ENCODE data around the gene MYO5B. TPM values are rescaled to one million over a fixed set of nuclear protein-coding genes. Genes with fewer than 3 reads are reported as not detected.

Gene MYO5B
- total RNA-seq, 1 experiment from 2014 or later = 25.9 TPM

DNA sequence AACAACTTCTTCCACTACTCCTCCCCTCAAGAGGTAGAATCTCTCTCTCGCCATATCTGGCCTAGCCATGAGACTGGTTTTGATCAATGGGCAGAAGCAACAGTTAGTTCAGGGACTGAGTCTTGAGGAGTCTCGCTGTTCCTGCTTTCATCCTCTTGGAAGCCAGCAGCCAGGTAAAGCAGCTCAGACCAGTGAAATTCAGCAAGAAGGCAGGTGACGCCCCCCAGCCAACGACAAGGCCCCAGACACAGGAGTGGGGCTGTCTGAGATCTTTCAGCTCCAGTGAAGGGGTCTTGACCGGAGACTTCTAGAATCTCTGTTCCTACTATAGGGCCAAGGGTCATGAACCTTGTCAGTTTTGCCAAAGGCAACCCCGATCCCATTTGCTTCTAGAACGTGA, 341.9 kb downstream of the MYO5B start:
- DNase-seq (ENCODE audit: unreplicated experiment) = no peak
- no peak overlapping the region for H3K27ac Mint-ChIP-seq (ENCODE audit: low read depth, unreplicated experiment)
- no peaks in the 10 kb centered on the region for H3K36me3 Mint-ChIP-seq (ENCODE audit: insufficient read depth, unreplicated experiment)
- BruUV-seq (replicated peaks) = no TSS peak
- intact Hi-C loops (cut with micrococcal nuclease) = no loop called here
- ChIA-PET CTCF (interaction anchor here (0.6 to 6.6 kb wide), 4 partner anchors 13 to 1111 kb away, joined by 3 to 33 read pairs (median 6); no protein-coding TSS in a partner anchor), POLR2A (interaction anchor here (1.3 to 5.9 kb wide), 2 partner anchors 15 to 40 kb away, joined by 3 to 55 read pairs; partner anchors contain the start of gene ACAA2)
- H3K4me3 Mint-ChIP-seq (ENCODE audit: unreplicated experiment) = no peak overlapping the region
- no peaks in the 10 kb centered on the region for H3K27me3 Mint-ChIP-seq (ENCODE audit: insufficient read depth, unreplicated experiment)
- H3K9me3 Mint-ChIP-seq (ENCODE audit: unreplicated experiment) = no peaks in the 10 kb centered on the region
- H3K4me1 Mint-ChIP-seq (ENCODE audit: insufficient read depth, unreplicated experiment) = peaks cover 35% of the 10 kb centered on the region
- TF ChIP-seq, protein P1, sequence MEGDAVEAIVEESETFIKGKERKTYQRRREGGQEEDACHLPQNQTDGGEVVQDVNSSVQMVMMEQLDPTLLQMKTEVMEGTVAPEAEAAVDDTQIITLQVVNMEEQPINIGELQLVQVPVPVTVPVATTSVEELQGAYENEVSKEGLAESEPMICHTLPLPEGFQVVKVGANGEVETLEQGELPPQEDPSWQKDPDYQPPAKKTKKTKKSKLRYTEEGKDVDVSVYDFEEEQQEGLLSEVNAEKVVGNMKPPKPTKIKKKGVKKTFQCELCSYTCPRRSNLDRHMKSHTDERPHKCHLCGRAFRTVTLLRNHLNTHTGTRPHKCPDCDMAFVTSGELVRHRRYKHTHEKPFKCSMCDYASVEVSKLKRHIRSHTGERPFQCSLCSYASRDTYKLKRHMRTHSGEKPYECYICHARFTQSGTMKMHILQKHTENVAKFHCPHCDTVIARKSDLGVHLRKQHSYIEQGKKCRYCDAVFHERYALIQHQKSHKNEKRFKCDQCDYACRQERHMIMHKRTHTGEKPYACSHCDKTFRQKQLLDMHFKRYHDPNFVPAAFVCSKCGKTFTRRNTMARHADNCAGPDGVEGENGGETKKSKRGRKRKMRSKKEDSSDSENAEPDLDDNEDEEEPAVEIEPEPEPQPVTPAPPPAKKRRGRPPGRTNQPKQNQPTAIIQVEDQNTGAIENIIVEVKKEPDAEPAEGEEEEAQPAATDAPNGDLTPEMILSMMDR (IDR thresholded peaks at IDR 0.05; ENCODE audit: unreplicated experiment) = no peak

DNA sequence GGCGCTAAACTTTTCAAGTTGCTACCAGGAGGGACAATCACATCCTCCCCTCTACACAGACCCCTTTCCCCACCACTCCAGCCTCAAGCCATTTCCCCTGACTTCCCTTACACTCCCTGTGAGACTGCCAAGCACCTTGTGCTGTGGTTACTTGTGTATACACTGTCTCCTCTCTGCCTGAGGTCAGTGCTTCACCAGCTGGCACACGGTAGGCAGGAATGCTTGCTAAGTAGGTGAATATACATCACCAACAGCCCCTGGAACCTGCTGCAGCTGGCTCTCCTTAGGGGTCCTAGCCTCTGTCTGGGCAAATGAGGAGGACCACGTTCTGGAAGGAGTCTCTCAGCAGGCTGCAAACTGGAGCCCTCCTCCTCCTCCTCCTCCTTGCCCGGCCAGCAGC, 343.3 kb downstream of the MYO5B start:
- CTCF ChIA-PET = interaction anchor here (0.8 to 1.0 kb wide), 3 partner anchors 10 to 551 kb away, joined by 3 read pairs; partner anchors contain the start of gene LIPG
- no peak for DNase-seq (ENCODE audit: unreplicated experiment)
- TF ChIP-seq, protein P1 (IDR thresholded peaks at IDR 0.05; ENCODE audit: unreplicated experiment) = no peak
- Mint-ChIP-seq H3K9me3 (ENCODE audit: unreplicated experiment) (no peaks in the 10 kb centered on the region), H3K4me3 (ENCODE audit: unreplicated experiment) (no peak overlapping the region), H3K4me1 (ENCODE audit: insufficient read depth, unreplicated experiment) (peaks cover 41% of the 10 kb centered on the region), H3K27ac (ENCODE audit: low read depth, unreplicated experiment) (no peak overlapping the region), H3K36me3 (ENCODE audit: insufficient read depth, unreplicated experiment) (no peaks in the 10 kb centered on the region), H3K27me3 (ENCODE audit: insufficient read depth, unreplicated experiment) (no peaks in the 10 kb centered on the region)
- BruUV-seq (replicated peaks) = no TSS peak
- POLR2A ChIA-PET = interaction anchor here (1.3 to 5.9 kb wide), 4 partner anchors 13 to 39 kb away, joined by 3 to 55 read pairs (median 33); partner anchors contain the start of gene ACAA2
- intact Hi-C loops (cut with micrococcal nuclease) = no loop called here

DNA sequence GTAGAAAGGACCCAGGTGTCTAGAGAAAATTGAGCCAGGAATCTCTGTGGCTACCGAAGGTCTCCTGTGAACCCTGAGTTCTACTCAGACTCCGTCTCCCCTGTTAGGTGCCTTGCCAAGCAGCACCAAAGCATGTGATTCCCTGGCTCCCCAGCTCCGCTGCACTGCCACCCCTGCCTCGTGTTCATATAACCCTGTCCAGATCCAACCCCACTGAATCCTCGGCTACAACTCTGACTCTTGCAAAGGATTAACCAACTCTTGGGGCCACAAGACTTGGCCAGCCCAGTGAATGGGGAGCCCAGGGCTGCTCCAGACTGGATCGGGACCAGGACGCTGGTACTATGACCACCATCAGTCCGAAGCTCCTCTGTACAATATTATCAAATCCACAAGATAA, 344.3 kb downstream of the MYO5B start:
- no peaks in the 10 kb centered on the region for H3K27me3 Mint-ChIP-seq (ENCODE audit: insufficient read depth, unreplicated experiment)
- peaks cover 45% of the 10 kb centered on the region for H3K4me1 Mint-ChIP-seq (ENCODE audit: insufficient read depth, unreplicated experiment)
- H3K27ac Mint-ChIP-seq (ENCODE audit: low read depth, unreplicated experiment) = no peak overlapping the region
- no TSS peak for BruUV-seq (replicated peaks)
- intact Hi-C loops (cut with micrococcal nuclease) = no loop called here
- CTCF ChIA-PET = interaction anchor here (0.5 to 1.5 kb wide), 5 partner anchors 9 to 289 kb away, joined by 3 to 8 read pairs (median 3); partner anchors contain the start of gene LIPG
- no peaks in the 10 kb centered on the region for H3K9me3 Mint-ChIP-seq (ENCODE audit: unreplicated experiment)
- H3K36me3 Mint-ChIP-seq (ENCODE audit: insufficient read depth, unreplicated experiment) = no peaks in the 10 kb centered on the region
- H3K4me3 Mint-ChIP-seq (ENCODE audit: unreplicated experiment) = no peak overlapping the region
- TF ChIP-seq, protein P1 (IDR thresholded peaks at IDR 0.05; ENCODE audit: unreplicated experiment) = no peak
- POLR2A ChIA-PET = interaction anchor here (1.1 to 5.9 kb wide), 4 partner anchors 12 to 70 kb away, joined by 3 to 55 read pairs (median 33); partner anchors contain the start of gene ACAA2
- no peak for DNase-seq (ENCODE audit: unreplicated experiment)

DNA sequence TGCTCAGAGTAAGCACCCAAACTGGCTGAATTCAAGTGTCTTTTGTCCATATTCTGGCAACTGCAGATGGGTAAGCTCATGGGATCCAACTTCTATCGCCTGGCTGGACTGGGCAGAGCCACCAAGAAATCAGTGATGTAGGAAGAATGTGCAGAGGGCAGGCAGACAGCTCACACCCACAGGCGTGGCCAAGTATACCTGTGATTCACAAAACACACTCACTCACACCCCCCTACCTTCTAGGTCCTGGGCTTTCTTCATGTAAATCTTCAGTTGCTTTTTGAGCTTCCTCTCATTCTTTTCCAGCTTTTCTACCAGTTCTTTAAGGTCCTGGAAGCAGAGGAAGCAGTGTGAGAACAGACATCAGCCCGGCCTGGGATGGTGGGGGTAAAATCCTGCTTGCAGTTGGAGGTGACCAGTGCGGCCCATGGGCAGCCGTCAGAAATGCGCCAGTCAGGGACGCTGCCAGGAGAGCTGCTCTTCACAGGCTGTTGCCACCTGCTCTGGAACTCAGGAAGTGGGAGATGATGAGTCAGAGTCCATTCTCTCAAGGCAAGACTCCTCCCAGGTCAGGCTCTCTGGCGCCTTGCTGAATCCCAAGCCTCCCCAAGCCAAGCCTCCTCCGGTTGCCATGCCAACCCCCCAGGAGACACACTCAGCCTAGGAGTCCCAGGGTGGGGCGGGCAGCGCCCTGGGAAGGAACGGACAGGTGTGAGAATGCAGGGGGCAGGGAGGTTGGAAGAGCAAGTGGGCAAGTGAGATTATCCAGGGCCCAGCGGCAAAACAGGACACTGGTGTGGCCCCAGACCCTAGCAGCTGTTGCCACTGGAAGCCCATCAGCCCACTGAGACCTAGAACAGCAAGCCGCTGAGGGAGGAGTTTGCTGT, 345.4 kb downstream of the MYO5B start:
- BruUV-seq (replicated peaks) = TSS peak; percentile 88
- Mint-ChIP-seq H3K27ac (ENCODE audit: low read depth, unreplicated experiment) (peak overlapping the region; percentile 98), H3K4me1 (ENCODE audit: insufficient read depth, unreplicated experiment) (peaks cover 42% of the 10 kb centered on the region), H3K36me3 (ENCODE audit: insufficient read depth, unreplicated experiment) (no peaks in the 10 kb centered on the region), H3K27me3 (ENCODE audit: insufficient read depth, unreplicated experiment) (no peaks in the 10 kb centered on the region), H3K9me3 (ENCODE audit: unreplicated experiment) (no peaks in the 10 kb centered on the region), H3K4me3 (ENCODE audit: unreplicated experiment) (peak overlapping the region; percentile 72)
- intact Hi-C loops (cut with micrococcal nuclease) = no loop called here
- ChIA-PET CTCF (interaction anchor here (0.7 to 4.5 kb wide), 7 partner anchors 9 to 289 kb away, joined by 3 to 26 read pairs (median 4); partner anchors contain the start of gene ACAA2), POLR2A (interaction anchor here (0.7 to 5.9 kb wide), 11 partner anchors 9 to 1181 kb away, joined by 3 to 55 read pairs (median 3); partner anchors contain the start of genes ACAA2, C18orf32, MBD1 and SMAD4)
- peak; percentile 98 for DNase-seq (ENCODE audit: unreplicated experiment)
- TF ChIP-seq, protein P1 (IDR thresholded peaks at IDR 0.05; ENCODE audit: unreplicated experiment) = no peak
